Breast epithelium (tissue), 3 donors: ENCODE measurements around the gene SETDB2.

Experiments
- CTCF ChIP-seq, 3 donors: fragments of 450-650 bp; IDR thresholded peaks; one replicate each; pipeline ENCODE4 v1.5.1; 2016 to 2017; ENCODE audit warnings: antibody characterized with exemption in 3 of 3, mild to moderate bottlenecking in 3 of 3, moderate library complexity in 3 of 3
- POLR2A ChIP-seq: fragments of 450-650 bp; IDR thresholded peaks from one replicate; pipeline ENCODE4 v1.6.1; 2016; ENCODE audit warnings: antibody characterized with exemption, mild to moderate bottlenecking, moderate library complexity
- POLR2AphosphoS5 ChIP-seq, 3 donors: sonication (generic); formaldehyde crosslinking; IDR thresholded peaks; one replicate each; pipeline ENCODE4 v1.6.1; 2017; ENCODE audit warnings: antibody characterized with exemption in 3 of 3

GRCh38 chr13:49443704-49444523 is at the start of gene SETDB2, which contains the start of gene CAB39L:
- TF ChIP-seq CTCF (IDR thresholded peaks at IDR 0.05) (peak; percentile 48 to 69 (median 57)), POLR2A (peak; percentile 39), POLR2AphosphoS5 (IDR thresholded peaks at IDR 0.05) (peak; percentile 81 to 94 (median 88))
